Prostate gland (tissue), 2 donors: ENCODE results near the gene TTLL10. TPM values are rescaled to one million over a fixed set of nuclear protein-coding genes. Genes with fewer than 3 reads are reported as not detected.

Source experiments
- DNase-seq: peaks from one replicate; pipeline ENCODE4 v3.0.0-alpha.2; 2019; ENCODE audit warnings: low spot score
- H3K27ac ChIP-seq, 2 donors: fragments of 200-600 bp; sonication (generic); 2 replicates each; pipeline ENCODE4 v1.5.1; 2017 to 2019
- H3K27me3 ChIP-seq: fragments of 200-600 bp; sonication (generic); replicated peaks from 2 replicates; pipeline ENCODE4 v1.5.1; 2019; ENCODE audit not compliant: insufficient read depth
- H3K36me3 ChIP-seq, 2 donors: fragments of 200-600 bp; sonication (generic); 1 replicate in 1 of 2; 2 replicates in 1 of 2; pipeline versions ENCODE4 v1.5.1 to v1.8.1; 2017 to 2019
- H3K4me1 ChIP-seq: fragments of 200-600 bp; sonication (generic); replicated peaks from 2 replicates; pipeline ENCODE4 v1.5.1; 2019
- H3K4me3 ChIP-seq, 2 donors: fragments of 200-600 bp; sonication (generic); 2 replicates each; pipeline ENCODE4 v1.5.1; 2017 to 2019
- H3K9me3 ChIP-seq: fragments of 200-600 bp; sonication (generic); 2 replicates; pipeline ENCODE4 v1.5.1; 2017
- CTCF ChIP-seq, 4 experiments: fragments of 200-600 bp in 2 of 4; fragments of 450-650 bp in 2 of 4; sonication (generic) in 2 of 4; IDR thresholded peaks; 1 replicate in 3 of 4; 2 replicates in 1 of 4; pipeline ENCODE4 v1.5.1; 2016 to 2019; ENCODE audit warnings: antibody characterized with exemption in 4 of 4, mild to moderate bottlenecking in 2 of 4, moderate library complexity in 2 of 4
- POLR2A ChIP-seq: fragments of 450-650 bp; IDR thresholded peaks from one replicate; pipeline ENCODE4 v1.6.1; 2016; ENCODE audit warnings: antibody characterized with exemption, mild to moderate bottlenecking
- POLR2AphosphoS5 ChIP-seq: sonication (generic); formaldehyde crosslinking; IDR thresholded peaks from one replicate; pipeline ENCODE4 v1.6.1; 2017; ENCODE audit warnings: antibody characterized with exemption
- WGBS: methylation state at CpG from one replicate; pipeline ENCODE4 v1.1.5; 2018; 5-methylcytosine and 5-hydroxymethylcytosine counted together
- intact Hi-C: fragments of 100-400 bp; cut with DNase I; formaldehyde crosslinking; loops from one replicate; pipeline ENCODE4 v1.14.2; 2022
- total RNA-seq, 2 donors: library from RNA; depleted of rRNA; stranded (reverse); fragments of >200 nt; gene quantifications; one replicate each; pipeline ENCODE4 v1.1.0, GENCODE V29; 2016

TTLL10 gene
- total RNA-seq, 2 donors from 2014 or later = 0.77 to 7.3 TPM

- no peak overlapping the region for H3K27ac ChIP-seq
- DNase-seq = no peak
- H3K4me1 ChIP-seq = no peaks in the 10 kb centered on the region
- TF ChIP-seq POLR2AphosphoS5 (no peak), CTCF (IDR thresholded peaks at IDR 0.05) (no peak), POLR2A (no peak)
- no peaks in the 10 kb centered on the region for H3K36me3 ChIP-seq
- H3K4me3 ChIP-seq = no peak overlapping the region
- intact Hi-C loops = no loop called here
- H3K9me3 ChIP-seq = no peaks in the 10 kb centered on the region
- H3K27me3 ChIP-seq = no peaks in the 10 kb centered on the region
- 86% methylated on average over 18 of the region's 22 CpGs for WGBS
Measured at GRCh38 chr1:1236176-1236763, 62.6 kb downstream of the TTLL10 start.

GRCh38 chr1:1236945-1237873, 63.5 kb downstream of the TTLL10 start:
- no peaks in the 10 kb centered on the region for H3K9me3 ChIP-seq
- intact Hi-C loops = no loop called here

DNA sequence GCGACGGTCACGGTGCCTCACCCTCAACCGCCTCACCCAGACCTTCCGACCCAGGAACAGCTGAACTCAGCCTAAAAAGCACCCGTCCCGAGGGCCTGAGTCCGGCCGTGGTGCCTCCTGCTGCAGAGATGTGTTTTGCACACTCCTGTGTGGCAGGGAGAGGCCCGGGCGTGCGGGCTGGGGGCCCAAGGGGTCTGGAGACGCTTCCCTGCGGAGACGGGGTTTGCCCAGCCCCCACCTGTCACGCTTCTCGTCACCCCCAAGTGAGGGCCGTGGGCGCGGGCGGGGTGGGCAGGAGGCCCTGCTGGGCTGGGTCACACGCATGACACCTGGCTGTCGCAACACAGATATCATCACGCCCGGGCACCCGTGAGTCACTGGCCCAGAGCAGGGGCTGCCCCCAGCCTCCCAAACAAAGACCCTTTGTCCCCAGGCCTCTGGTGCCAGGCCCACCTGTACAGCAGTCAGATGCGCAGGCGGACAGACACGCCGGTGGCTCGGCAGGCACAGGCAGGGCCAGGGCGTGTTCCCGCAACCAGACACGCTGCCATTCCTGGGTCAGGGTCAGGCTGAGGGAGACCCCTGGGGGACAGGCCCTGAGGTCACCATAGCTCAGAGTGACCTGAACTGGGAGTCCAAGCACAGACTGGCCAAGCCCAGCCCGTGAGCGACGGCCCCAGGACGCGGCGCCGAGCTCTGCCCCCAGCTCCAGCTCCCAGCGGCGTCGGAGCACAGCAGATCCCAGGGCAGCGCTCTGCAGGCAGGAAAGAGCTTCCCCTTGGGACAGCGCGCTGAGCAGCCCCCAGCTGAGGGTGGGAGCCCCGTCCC, 64.4 kb downstream of the TTLL10 start:
- Histone ChIP-seq H3K9me3 (no peaks in the 10 kb centered on the region), H3K27me3 (no peaks in the 10 kb centered on the region), H3K36me3 (no peaks in the 10 kb centered on the region), H3K27ac (no peak overlapping the region), H3K4me3 (no peak overlapping the region), H3K4me1 (no peaks in the 10 kb centered on the region)
- 43% methylated on average over 22 of the region's 48 CpGs for WGBS
- TF ChIP-seq POLR2A (no peak), CTCF (IDR thresholded peaks at IDR 0.05) (no peak), POLR2AphosphoS5 (no peak)
- DNase-seq = no peak
- intact Hi-C loops = no loop called here

More at GRCh38 chr1:1236945-1237873, 63.5 kb downstream of the TTLL10 start:
- Histone ChIP-seq H3K36me3 (no peaks in the 10 kb centered on the region), H3K4me3 (no peak overlapping the region), H3K27ac (no peak overlapping the region), H3K4me1 (no peaks in the 10 kb centered on the region), H3K27me3 (no peaks in the 10 kb centered on the region)
- TF ChIP-seq POLR2A = no peak
- no peak for TF ChIP-seq POLR2AphosphoS5
- no peak for TF ChIP-seq CTCF (IDR thresholded peaks at IDR 0.05)
- 40% methylated on average over 21 of the region's 34 CpGs for WGBS
- DNase-seq = no peak

DNA sequence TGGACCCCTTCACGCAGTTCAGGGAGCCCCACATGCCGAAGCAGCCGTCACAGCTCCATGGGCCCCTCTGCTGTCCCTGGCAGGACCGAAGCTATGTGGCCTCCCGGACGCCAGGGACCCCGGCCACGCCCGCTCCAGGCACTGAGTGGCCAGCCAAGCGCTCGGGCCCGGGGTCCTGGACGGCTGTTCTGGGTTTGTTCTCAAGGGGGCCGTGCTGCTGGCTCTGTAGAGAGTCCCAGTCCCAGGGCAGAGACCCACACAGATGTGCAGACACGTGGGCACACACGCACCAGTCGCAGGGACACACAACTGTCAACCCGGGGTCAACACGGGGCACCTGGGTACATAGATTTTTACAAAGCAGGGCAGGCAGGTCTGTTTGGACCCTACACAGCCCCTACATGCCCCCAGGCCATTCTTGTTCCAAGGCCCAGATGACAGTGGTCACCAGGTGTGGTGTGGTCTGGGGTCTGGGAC, 65.1 kb downstream of the TTLL10 start:
- WGBS = 74% methylated on average over 12 of the region's 19 CpGs
- Histone ChIP-seq H3K4me1 (no peaks in the 10 kb centered on the region), H3K27ac (no peak overlapping the region), H3K9me3 (no peaks in the 10 kb centered on the region), H3K36me3 (no peaks in the 10 kb centered on the region), H3K4me3 (no peak overlapping the region), H3K27me3 (no peaks in the 10 kb centered on the region)
- intact Hi-C loops = no loop called here
- no peak for DNase-seq
- TF ChIP-seq POLR2AphosphoS5 (no peak), CTCF (IDR thresholded peaks at IDR 0.05) (no peak)
